DOHH2 (cell line): ENCODE measurements around the gene BASP1.

ENCODE experiments used
- H3F3A ChIP-seq: fragments of 200-600 bp; sonication (generic), shearing (Covaris generic); 2 replicates; pipeline ENCODE4 v1.6.0; 2016; ENCODE audit warnings: antibody characterized with exemption, mild to moderate bottlenecking; ENCODE audit not compliant: control insufficient read depth, insufficient read depth
- H3K27ac ChIP-seq: fragments of 200-600 bp; sonication (generic); 2 replicates; pipeline ENCODE4 v1.5.1; 2014; ENCODE audit warnings: low read depth, mild to moderate bottlenecking, low read length, moderate library complexity
- H3K27me3 ChIP-seq: fragments of 200-600 bp; sonication (generic); 2 replicates; pipeline ENCODE4 v1.6.1; 2014; ENCODE audit warnings: mild to moderate bottlenecking, low read length, mixed read lengths; ENCODE audit not compliant: control insufficient read depth
- H3K36me3 ChIP-seq: fragments of 200-600 bp; sonication (generic); 2 replicates; pipeline ENCODE4 v1.6.1; 2014; ENCODE audit warnings: mild to moderate bottlenecking, low read length, moderate library complexity, mixed read lengths; ENCODE audit not compliant: control insufficient read depth
- H3K4me1 ChIP-seq: fragments of 200-600 bp; sonication (generic); 2 replicates; pipeline ENCODE4 v1.6.1; 2014; ENCODE audit warnings: mild to moderate bottlenecking, low read length, mixed read lengths; ENCODE audit not compliant: control insufficient read depth
- H3K4me2 ChIP-seq: fragments of 200-600 bp; sonication (generic); 2 replicates; pipeline ENCODE4 v1.6.0; 2014; ENCODE audit warnings: mild to moderate bottlenecking, low read length, moderate library complexity
- H3K4me3 ChIP-seq: fragments of 200-600 bp; sonication (generic); 2 replicates; pipeline ENCODE4 v1.5.1; 2014; ENCODE audit warnings: mild to moderate bottlenecking, low read length, mixed read lengths
- H3K79me2 ChIP-seq: fragments of 200-600 bp; sonication (generic); 2 replicates; pipeline ENCODE4 v1.6.1; 2014; ENCODE audit warnings: mild to moderate bottlenecking, low read length, mixed read lengths; ENCODE audit not compliant: control insufficient read depth
- H3K9me2 ChIP-seq: fragments of 200-600 bp; sonication (generic); replicated peaks from 2 replicates; pipeline ENCODE4 v1.6.1; 2014; ENCODE audit warnings: mild to moderate bottlenecking, low read length, mixed read lengths; ENCODE audit not compliant: control insufficient read depth
- H3K9me3 ChIP-seq: fragments of 200-600 bp; sonication (generic); 2 replicates; pipeline ENCODE4 v1.6.1; 2014; ENCODE audit warnings: antibody characterized with exemption, low read length, mixed read lengths; ENCODE audit not compliant: control insufficient read depth, insufficient read depth
- H4K20me1 ChIP-seq: fragments of 200-600 bp; sonication (generic); 2 replicates; pipeline ENCODE4 v1.6.0; 2014; ENCODE audit warnings: low read depth, mild to moderate bottlenecking, antibody characterized with exemption, low read length, moderate library complexity; ENCODE audit not compliant: control insufficient read depth, insufficient read depth
- CTCF ChIP-seq: fragments of 200-600 bp; sonication (generic); IDR thresholded peaks from one replicate; pipeline ENCODE4 v1.5.1; 2014; ENCODE audit warnings: antibody characterized with exemption, mild to moderate bottlenecking, low read depth, low read length; ENCODE audit not compliant: poor library complexity, severe bottlenecking
- EZH2phosphoT487 ChIP-seq: fragments of 200-600 bp; sonication (generic); IDR thresholded peaks from 2 replicates; pipeline ENCODE4 v1.6.1; 2017; ENCODE audit warnings: borderline replicate concordance, mild to moderate bottlenecking, antibody characterized with exemption, low read length, moderate library complexity, mixed read lengths

BASP1 gene

GRCh38 chr5:17180330-17180843 is 37.0 kb upstream of the BASP1 start:
- Histone ChIP-seq H3K4me1 (no peaks in the 10 kb centered on the region), H3K9me2 (no peaks in the 10 kb centered on the region), H3K36me3 (no peaks in the 10 kb centered on the region), H3F3A (no peaks in the 10 kb centered on the region), H3K4me3 (no peak overlapping the region), H3K27ac (no peak overlapping the region), H3K27me3 (no peaks in the 10 kb centered on the region), H3K79me2 (no peaks in the 10 kb centered on the region), H3K9me3 (no peaks in the 10 kb centered on the region), H3K4me2 (no peak overlapping the region), H4K20me1 (no peaks in the 10 kb centered on the region)
- TF ChIP-seq CTCF (no peak), EZH2phosphoT487 (no peak)

GRCh38 chr5:17180864-17181723 is 36.3 kb upstream of the BASP1 start:
- no peak overlapping the region for H3K4me3 ChIP-seq
- H3K4me1 ChIP-seq, result no peaks in the 10 kb centered on the region
- H3F3A ChIP-seq, result no peaks in the 10 kb centered on the region
- H3K79me2 ChIP-seq, result no peaks in the 10 kb centered on the region
- no peaks in the 10 kb centered on the region for H3K9me3 ChIP-seq
- H3K36me3 ChIP-seq, result no peaks in the 10 kb centered on the region
- H3K9me2 ChIP-seq, result no peaks in the 10 kb centered on the region
- no peak overlapping the region for H3K27ac ChIP-seq
- no peaks in the 10 kb centered on the region for H3K27me3 ChIP-seq
- TF ChIP-seq CTCF (no peak), EZH2phosphoT487 (no peak)
- H3K4me2 ChIP-seq, result no peak overlapping the region
- no peaks in the 10 kb centered on the region for H4K20me1 ChIP-seq

- Histone ChIP-seq H3K27me3 (no peaks in the 10 kb centered on the region), H3K9me3 (no peaks in the 10 kb centered on the region), H3K4me1 (no peaks in the 10 kb centered on the region), H3K36me3 (no peaks in the 10 kb centered on the region), H3F3A (no peaks in the 10 kb centered on the region), H3K4me2 (no peak overlapping the region), H3K27ac (no peak overlapping the region), H4K20me1 (no peaks in the 10 kb centered on the region), H3K79me2 (no peaks in the 10 kb centered on the region), H3K9me2 (no peaks in the 10 kb centered on the region), H3K4me3 (no peak overlapping the region)
- TF ChIP-seq CTCF (no peak), EZH2phosphoT487 (no peak)
Observed at GRCh38 chr5:17182494-17182893, 34.9 kb upstream of the BASP1 start.
